Measurements from ENCODE around the gene GABRG3.

The GABRG3 gene

GRCh38 chr15:27486683-27487647 lies 516.0 kb downstream of the GABRG3 start:
- no peak for DNase-seq (ENCODE audit: extremely low read depth in 1 of 2, low read depth in 1 of 2)

DNA sequence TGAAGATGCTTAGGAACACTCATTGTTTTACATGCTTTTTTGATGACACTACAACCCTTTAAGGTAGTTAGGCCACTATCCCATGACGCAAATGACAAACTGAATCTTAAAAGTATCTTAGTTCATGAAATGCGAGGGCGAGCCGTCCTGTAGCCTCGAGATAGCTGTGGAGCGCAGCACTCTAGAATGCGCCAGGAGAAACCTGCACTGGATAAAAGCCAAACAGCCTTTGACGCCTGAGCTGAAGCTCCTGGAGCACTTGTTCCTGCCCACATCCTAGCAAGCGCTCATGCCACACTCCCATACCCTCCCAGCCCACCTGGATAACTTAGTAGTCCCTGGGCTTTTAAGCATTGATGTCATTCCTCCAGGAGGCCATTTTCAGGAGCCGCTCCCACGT lies 516.9 kb downstream of the GABRG3 start:
- DNase-seq (ENCODE audit: extremely low read depth in 1 of 2, low read depth in 1 of 2) = no peak

- no peak for DNase-seq (ENCODE audit: extremely low read depth in 1 of 2, low read depth in 1 of 2)
These were observed 520.0 kb downstream of the GABRG3 start for GRCh38 chr15:27490867-27491595.

DNA sequence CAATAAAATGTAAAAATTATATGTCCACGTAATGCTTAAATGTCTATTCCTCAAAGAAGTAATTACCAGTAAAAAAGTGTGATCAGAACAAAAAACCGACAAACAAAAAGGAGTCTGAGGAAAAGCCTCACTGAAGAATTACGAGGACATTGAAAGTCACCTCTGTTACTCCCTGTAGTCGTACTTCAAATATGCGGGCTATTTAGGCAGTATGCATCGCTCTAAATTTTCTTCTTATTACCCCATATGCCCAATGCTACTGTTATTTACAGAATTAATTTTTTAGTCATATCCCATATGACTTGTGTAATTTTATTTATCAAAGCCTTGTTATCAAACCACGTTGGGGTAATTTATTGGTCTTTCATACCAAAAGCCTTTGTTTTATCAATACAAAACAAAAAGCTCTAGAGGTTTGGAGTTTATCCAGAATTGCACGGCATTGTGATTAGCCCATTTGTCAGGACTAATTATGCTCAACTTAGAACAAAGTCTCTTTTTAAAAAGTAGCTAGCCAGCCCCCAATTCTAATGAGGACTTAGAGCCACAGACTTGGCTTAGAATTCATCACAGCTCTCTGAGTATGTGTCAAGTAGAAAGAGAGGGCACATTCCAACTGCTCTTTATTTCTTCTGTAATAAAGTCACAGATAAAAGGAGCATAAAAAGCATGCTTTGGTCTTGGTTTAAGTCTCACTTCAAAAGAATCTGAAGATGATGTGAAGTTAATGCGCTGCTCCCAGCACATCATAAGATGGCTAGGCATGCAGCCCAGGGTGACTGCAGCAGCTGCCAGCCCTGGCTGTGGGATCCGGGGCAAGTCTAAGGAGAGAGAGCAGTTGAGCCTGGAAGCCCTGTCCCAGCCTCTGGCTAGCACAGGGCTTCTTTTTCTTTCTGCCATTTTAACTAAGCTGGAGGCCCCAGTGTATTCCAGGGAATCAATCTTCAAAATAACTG lies 521.0 kb downstream of the GABRG3 start:
- DNase-seq (ENCODE audit: extremely low read depth in 1 of 2, low read depth in 1 of 2) = no peak

DNA sequence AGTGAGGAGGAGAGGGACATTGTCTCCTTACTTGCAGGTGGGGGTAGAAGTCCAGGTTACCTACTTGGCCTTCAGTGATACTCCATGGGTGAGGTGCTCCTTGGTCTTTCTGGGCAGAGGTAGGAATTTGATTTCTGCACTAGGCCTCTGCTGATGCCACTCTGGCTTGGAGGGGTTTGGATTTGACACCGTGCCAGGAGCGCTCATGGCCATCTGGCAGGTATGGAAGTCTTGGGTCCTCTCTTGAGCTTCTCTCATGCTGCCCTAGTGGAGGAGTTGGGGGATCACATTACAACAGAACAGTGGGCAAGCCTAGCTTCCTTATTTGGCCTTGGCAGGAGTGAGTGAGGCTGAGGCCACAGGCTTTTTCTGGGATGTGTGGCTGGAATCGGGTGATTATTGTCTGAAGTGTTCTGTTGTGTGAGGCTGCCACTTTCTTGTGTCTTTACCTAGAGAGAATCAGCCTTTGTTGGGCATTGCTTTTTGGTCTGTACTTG lies 525.0 kb downstream of the GABRG3 start:
- DNase-seq (ENCODE audit: extremely low read depth in 1 of 2, low read depth in 1 of 2) = no peak

DNA sequence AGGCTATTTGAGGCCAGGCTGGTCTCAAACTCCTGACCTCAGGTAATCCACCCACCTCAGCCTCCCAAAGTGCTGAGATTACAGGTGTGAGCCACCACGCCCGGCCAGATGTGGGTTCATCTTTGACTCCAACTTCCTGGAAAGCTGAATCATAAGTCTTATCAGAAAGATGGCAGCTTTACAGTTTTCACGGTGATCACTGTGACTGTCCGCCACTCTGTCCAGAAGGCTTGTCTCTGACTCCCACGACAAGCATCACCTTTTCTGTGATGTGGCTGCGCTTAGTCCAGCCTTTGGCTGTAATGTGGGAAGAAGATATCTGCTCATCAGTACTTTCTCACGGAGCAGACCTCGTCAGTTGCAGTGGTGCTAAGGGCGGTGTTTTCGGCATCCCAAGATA lies 527.7 kb downstream of the GABRG3 start:
- DNase-seq (ENCODE audit: extremely low read depth in 1 of 2, low read depth in 1 of 2) = no peak

DNA sequence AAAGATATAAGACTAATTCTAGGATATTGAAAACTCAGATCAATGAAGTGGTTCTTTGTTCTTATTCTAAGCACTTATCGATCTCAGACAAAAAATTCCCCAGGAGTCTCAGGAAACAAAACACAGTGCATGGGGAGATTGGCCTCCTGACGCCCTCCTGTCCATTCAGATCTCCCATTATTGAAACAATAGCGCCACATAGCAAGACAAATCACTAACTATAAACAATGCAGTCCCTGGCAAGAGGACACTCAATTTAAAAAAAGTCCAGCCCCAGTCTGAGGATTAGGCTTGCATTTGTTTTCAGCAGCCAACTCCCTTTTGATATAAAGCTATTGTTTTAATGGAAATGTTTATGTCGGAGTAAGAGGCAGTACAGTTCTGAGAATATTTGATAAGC lies 528.2 kb downstream of the GABRG3 start:
- no peak for DNase-seq (ENCODE audit: extremely low read depth in 1 of 2, low read depth in 1 of 2)

DNA sequence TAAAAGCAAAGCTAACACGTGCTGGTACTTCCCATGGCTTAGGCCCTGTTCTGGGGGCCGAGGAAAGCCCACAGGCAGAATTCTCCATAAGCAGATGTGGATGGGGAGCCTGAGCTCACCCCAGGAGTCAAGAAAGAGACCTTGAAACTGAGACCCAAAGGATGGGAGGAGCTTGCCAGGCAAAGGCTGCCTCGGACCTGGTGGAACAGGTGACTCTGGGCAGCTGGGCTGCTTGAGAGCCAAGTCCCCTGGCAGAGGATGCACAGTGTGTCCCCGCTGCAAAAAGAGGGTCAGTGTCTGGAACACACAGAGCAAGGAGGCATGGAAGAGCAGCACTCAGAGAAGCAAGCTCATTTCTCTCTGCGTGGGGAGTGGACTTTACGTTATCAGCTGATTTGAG lies 528.7 kb downstream of the GABRG3 start:
- DNase-seq (ENCODE audit: extremely low read depth in 1 of 2, low read depth in 1 of 2) = no peak

GRCh38 chr15:27500206-27500605 lies 529.2 kb downstream of the GABRG3 start:
- DNase-seq (ENCODE audit: extremely low read depth in 1 of 2, low read depth in 1 of 2) = no peak

GRCh38 chr15:27506752-27507151 lies 535.8 kb downstream of the GABRG3 start:
- no peak for DNase-seq (ENCODE audit: extremely low read depth in 1 of 2, low read depth in 1 of 2)

- no peak for DNase-seq (ENCODE audit: extremely low read depth in 1 of 2, low read depth in 1 of 2)
These were observed 538.0 kb downstream of the GABRG3 start for GRCh38 chr15:27509014-27509413.

- DNase-seq (ENCODE audit: extremely low read depth in 1 of 2, low read depth in 1 of 2) = no peak
These were observed 541.5 kb downstream of the GABRG3 start for GRCh38 chr15:27512281-27513001.

- no peak for DNase-seq (ENCODE audit: extremely low read depth in 1 of 2, low read depth in 1 of 2)
These were observed 543.5 kb downstream of the GABRG3 start for GRCh38 chr15:27514526-27514925.

GRCh38 chr15:27527490-27528067 lies 556.6 kb downstream of the GABRG3 start:
- no peak for DNase-seq (ENCODE audit: extremely low read depth in 1 of 2, low read depth in 1 of 2)

DNA sequence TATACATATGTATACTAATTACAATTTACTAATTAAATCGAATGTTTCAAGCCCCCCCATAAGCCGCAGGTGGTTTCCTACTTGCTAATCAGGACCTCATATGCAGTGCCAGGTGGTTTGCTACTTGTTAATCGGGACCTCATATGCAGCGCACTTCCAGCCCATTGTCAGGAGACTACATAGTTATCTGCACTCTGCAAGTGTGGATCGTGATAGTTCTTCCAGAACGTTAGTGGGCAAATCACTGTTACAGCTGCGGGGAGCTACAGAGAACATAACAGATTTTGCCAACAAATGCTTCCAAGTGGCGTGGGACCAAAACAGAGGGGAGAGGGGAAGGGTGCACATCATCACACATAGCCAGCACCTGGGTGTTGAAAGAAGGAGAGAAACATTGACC lies 558.4 kb downstream of the GABRG3 start:
- no peak for DNase-seq (ENCODE audit: extremely low read depth in 1 of 2, low read depth in 1 of 2)

- DNase-seq (ENCODE audit: extremely low read depth in 1 of 2, low read depth in 1 of 2) = no peak
These were observed 560.0 kb downstream of the GABRG3 start for GRCh38 chr15:27530994-27531393.

GRCh38 chr15:27532358-27532757 lies 561.4 kb downstream of the GABRG3 start:
- no peak for DNase-seq (ENCODE audit: extremely low read depth in 1 of 2, low read depth in 1 of 2)

GRCh38 chr15:27535445-27536129 lies 564.6 kb downstream of the GABRG3 start:
- no peak for DNase-seq (ENCODE audit: extremely low read depth in 1 of 2, low read depth in 1 of 2)

- no peak for DNase-seq (ENCODE audit: extremely low read depth in 1 of 2, low read depth in 1 of 2)
These were observed 567.3 kb downstream of the GABRG3 start for GRCh38 chr15:27538325-27538724.
